B cell (primary cell): ENCODE results near the gene SUZ12. TPM values are rescaled to one million over a fixed set of nuclear protein-coding genes. Genes with fewer than 3 reads are reported as not detected.
"Not testable (repeated sequence)": the region's sequence is repeated elsewhere in the genome, so short reads cannot be mapped to it uniquely, and the experiment has no call there.

Source experiments
- ATAC-seq: fragments of 200-7000 bp; cut with Tn5 transposase; one replicate; pipeline ENCODE4 v1.10.0; 2021; ENCODE audit warnings: low read depth, mild to moderate bottlenecking, moderate number of reproducible peaks, moderate library complexity
- CTCF ChIA-PET: fragments of 350-600 bp; sonication (Branson Sonifier 250); formaldehyde crosslinking; loops from one replicate; lab custom pipeline; 2021; ENCODE audit warnings: antibody characterized with exemption, inconsistent platforms; lab: Charles Lee
- POLR2A ChIA-PET: fragments of 350-600 bp; sonication (Branson Sonifier 250); formaldehyde crosslinking; loops from one replicate; lab custom pipeline; 2021; ENCODE audit warnings: antibody characterized with exemption; lab: Charles Lee
- DNase-seq: peaks from one replicate; pipeline ENCODE4 v3.0.0; 2013
- H2AFZ ChIP-seq: 2 replicates; pipeline ENCODE4 v1.6.1; 2012; ENCODE audit warnings: mild to moderate bottlenecking, low read depth, low read length; ENCODE audit not compliant: insufficient read depth, poor library complexity, severe bottlenecking
- H3K27ac ChIP-seq, 2 donors: 1 replicate in 1 of 2; 2 replicates in 1 of 2; pipeline ENCODE4 v1.5.1; 2012 to 2013; ENCODE audit warnings: low read length in 2 of 2, mild to moderate bottlenecking in 2 of 2, moderate library complexity in 1 of 2
- H3K27me3 ChIP-seq, 4 experiments: fragments of 200-600 bp in 1 of 4; sonication (generic) in 1 of 4; replicated peaks in 1 of 4; 1 replicate in 2 of 4; 2 replicates in 2 of 4; pipeline versions ENCODE4 v1.6.1 to v1.7.0; 2013 to 2016; ENCODE audit warnings: low read length in 3 of 4, mild to moderate bottlenecking in 2 of 4, mixed read lengths in 1 of 4, moderate library complexity in 1 of 4; ENCODE audit not compliant: insufficient read depth in 4 of 4, control insufficient read depth in 3 of 4; ENCODE audit errors: control extremely low read depth in 1 of 4
- H3K36me3 ChIP-seq, 2 experiments: replicated peaks in 1 of 2; 1 replicate in 1 of 2; 2 replicates in 1 of 2; pipeline versions ENCODE4 v1.6.1 to v1.7.1; 2013; ENCODE audit warnings: low read length in 1 of 2; ENCODE audit not compliant: insufficient read depth in 2 of 2, control insufficient read depth in 1 of 2; ENCODE audit errors: control extremely low read depth in 1 of 2, extremely low read depth in 1 of 2
- H3K4me1 ChIP-seq, 2 donors: fragments of 200-600 bp in 1 of 2; sonication (generic) in 1 of 2; 1 replicate in 1 of 2; 2 replicates in 1 of 2; pipeline versions ENCODE4 v1.5.1 to v1.6.1; 2013 to 2017; ENCODE audit warnings: low read length in 2 of 2; ENCODE audit not compliant: control insufficient read depth in 2 of 2, insufficient read depth in 2 of 2
- H3K4me2 ChIP-seq: replicated peaks from 2 replicates; pipeline ENCODE3; 2012; ENCODE audit warnings: mild to moderate bottlenecking, low read depth, low read length; ENCODE audit not compliant: poor library complexity, severe bottlenecking
- H3K4me3 ChIP-seq, 5 experiments: fragments of 200-600 bp in 1 of 5; sonication (generic) in 1 of 5; 1 replicate in 3 of 5; 2 replicates in 2 of 5; pipeline versions ENCODE4 v1.5.1 to v1.7.0; 2011 to 2016; ENCODE audit warnings: low read length in 4 of 5, mild to moderate bottlenecking in 4 of 5, low read depth in 2 of 5, control low read depth in 1 of 5, moderate library complexity in 1 of 5; ENCODE audit not compliant: insufficient read depth in 1 of 5; ENCODE audit errors: control extremely low read depth in 1 of 5, extremely low read depth in 1 of 5
- H3K79me2 ChIP-seq: fragments of 200-600 bp; sonication (generic); one replicate; pipeline ENCODE4 v1.6.0; 2016; ENCODE audit warnings: low read length; ENCODE audit not compliant: control insufficient read depth, insufficient read depth
- H3K9ac ChIP-seq: fragments of 200-600 bp; sonication (generic); 2 replicates; pipeline ENCODE4 v1.6.1; 2017; ENCODE audit warnings: mild to moderate bottlenecking, low read length, moderate library complexity
- H3K9me3 ChIP-seq, 3 donors: one replicate each; pipeline versions ENCODE4 v1.6.1 to v1.7.1; 2013; ENCODE audit warnings: low read length in 2 of 3; ENCODE audit not compliant: control insufficient read depth in 2 of 3, insufficient read depth in 1 of 3; ENCODE audit errors: control extremely low read depth in 1 of 3
- H4K20me1 ChIP-seq: 2 replicates; pipeline ENCODE4 v1.6.0; 2012; ENCODE audit warnings: mild to moderate bottlenecking, low read length; ENCODE audit not compliant: insufficient read depth, control insufficient read depth, poor library complexity, severe bottlenecking
- H3K27ac Mint-ChIP-seq: one replicate; pipeline ENCODE4 v1.8.0; 2021; ENCODE audit warnings: mixed read lengths
- H3K27me3 Mint-ChIP-seq: one replicate; pipeline ENCODE4 v1.8.0; 2021; ENCODE audit warnings: mixed read lengths
- H3K4me1 Mint-ChIP-seq: one replicate; pipeline ENCODE4 v1.8.0; 2021; ENCODE audit warnings: mixed read lengths
- H3K4me3 Mint-ChIP-seq: one replicate; pipeline ENCODE4 v1.8.0; 2021; ENCODE audit warnings: mixed read lengths
- H3K9me3 Mint-ChIP-seq: one replicate; pipeline ENCODE4 v1.8.0; 2022; ENCODE audit warnings: mixed read lengths; ENCODE audit not compliant: insufficient read depth
- EZH2 ChIP-seq: IDR thresholded peaks from 2 replicates; pipeline ENCODE4 v1.6.1; 2012; ENCODE audit warnings: borderline replicate concordance, low read depth, mild to moderate bottlenecking, moderate library complexity, low read length; ENCODE audit not compliant: insufficient read depth, poor library complexity, severe bottlenecking
- WGBS: methylation state at CpG from one replicate; pipeline ENCODE4 v1.1.5; 2013; ENCODE audit warnings: missing lambda C conversion rate; ENCODE audit not compliant: insufficient coverage; 5-methylcytosine and 5-hydroxymethylcytosine counted together
- intact Hi-C: fragments of 100-400 bp; cut with micrococcal nuclease; formaldehyde crosslinking; loops from one replicate; pipeline ENCODE4 v1.10.0; 2022
- polyA plus RNA-seq: library from polyadenylated mRNA; depleted of rRNA; stranded (reverse); fragments of >200 nt; gene quantifications from 2 replicates; pipeline ENCODE4 v1.2.3, GENCODE V29; 2012
- total RNA-seq, 2 donors: library from RNA; stranded (reverse); fragments of 120-200 nt in 1 of 2; gene quantifications; 1 replicate in 1 of 2; 2 replicates in 1 of 2; pipeline versions ENCODE4 v1.2.3 to v1.2.4, GENCODE V29; 2013 to 2022
- TF ChIP-seq, protein P1 (sequence below): fragments of 200-600 bp; IDR thresholded peaks from one replicate; pipeline ENCODE4 v1.8.0; 2022; ENCODE audit warnings: antibody characterized with exemption, mild to moderate bottlenecking

Gene SUZ12
- total and polyA plus RNA-seq, 2 donors (not counting 1 experiment from before 2014, with no cell fraction given), result 13.2 to 34.6 TPM

DNA sequence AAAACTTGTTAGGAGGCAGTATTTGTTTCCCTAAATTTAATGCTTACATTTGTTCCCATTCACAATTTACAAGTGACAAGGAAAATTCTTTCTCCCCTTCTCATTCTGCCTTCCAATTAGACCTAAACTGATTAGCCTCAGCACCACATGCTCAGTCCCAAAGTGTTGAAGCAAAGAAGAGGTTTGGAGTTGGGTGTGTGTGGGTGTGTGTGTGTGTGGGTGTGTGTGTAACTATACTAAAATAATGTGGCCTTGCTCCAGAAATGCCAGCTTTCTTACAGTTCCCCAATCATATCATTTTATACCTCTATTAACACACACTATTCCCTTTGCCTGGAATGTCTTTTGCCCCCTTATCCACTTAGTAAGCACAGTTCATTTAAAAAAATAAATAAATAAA, 28.4 kb upstream of the SUZ12 start:
- ATAC-seq (no peak), DNase-seq (no peak)

DNA sequence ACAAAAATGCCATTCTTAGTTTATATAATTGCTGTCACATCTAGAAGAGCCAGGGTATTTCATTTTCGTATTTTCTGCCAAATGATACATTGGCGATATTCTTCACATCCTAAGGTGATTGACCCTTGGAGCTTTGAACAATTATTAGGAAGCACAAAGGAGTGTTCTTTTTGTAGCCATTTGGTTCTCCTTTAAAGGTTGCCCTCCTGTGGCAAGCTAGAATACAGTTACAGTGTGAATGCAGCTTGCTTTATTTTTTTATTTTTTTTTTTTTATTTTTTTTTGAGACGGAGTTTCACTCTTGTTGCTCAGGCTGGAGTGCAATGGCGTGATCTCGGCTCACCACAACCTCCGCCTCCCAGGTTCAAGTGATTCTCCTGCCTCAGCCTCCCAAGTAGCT, 24.1 kb upstream of the SUZ12 start:
- H2AFZ ChIP-seq, H3K9me3 ChIP-seq, H3K27ac Mint-ChIP-seq, H3K27ac ChIP-seq, H3K4me3 Mint-ChIP-seq, H3K79me2 ChIP-seq, intact Hi-C loops, H3K4me3 ChIP-seq, H3K4me1 Mint-ChIP-seq, POLR2A ChIA-PET, H3K9ac ChIP-seq, ATAC-seq, H3K4me2 ChIP-seq, H4K20me1 ChIP-seq, H3K36me3 ChIP-seq, H3K9me3 Mint-ChIP-seq, CTCF ChIA-PET, DNase-seq: not testable (repeated sequence)
- H3K4me1 ChIP-seq, result peaks cover 7 to 10% of the 10 kb centered on the region in 2 donors
- TF ChIP-seq, protein P1, sequence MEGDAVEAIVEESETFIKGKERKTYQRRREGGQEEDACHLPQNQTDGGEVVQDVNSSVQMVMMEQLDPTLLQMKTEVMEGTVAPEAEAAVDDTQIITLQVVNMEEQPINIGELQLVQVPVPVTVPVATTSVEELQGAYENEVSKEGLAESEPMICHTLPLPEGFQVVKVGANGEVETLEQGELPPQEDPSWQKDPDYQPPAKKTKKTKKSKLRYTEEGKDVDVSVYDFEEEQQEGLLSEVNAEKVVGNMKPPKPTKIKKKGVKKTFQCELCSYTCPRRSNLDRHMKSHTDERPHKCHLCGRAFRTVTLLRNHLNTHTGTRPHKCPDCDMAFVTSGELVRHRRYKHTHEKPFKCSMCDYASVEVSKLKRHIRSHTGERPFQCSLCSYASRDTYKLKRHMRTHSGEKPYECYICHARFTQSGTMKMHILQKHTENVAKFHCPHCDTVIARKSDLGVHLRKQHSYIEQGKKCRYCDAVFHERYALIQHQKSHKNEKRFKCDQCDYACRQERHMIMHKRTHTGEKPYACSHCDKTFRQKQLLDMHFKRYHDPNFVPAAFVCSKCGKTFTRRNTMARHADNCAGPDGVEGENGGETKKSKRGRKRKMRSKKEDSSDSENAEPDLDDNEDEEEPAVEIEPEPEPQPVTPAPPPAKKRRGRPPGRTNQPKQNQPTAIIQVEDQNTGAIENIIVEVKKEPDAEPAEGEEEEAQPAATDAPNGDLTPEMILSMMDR, result peak; percentile 13
- H3K27me3 ChIP-seq, result peaks cover 0 to 23% (median 19%) of the 10 kb centered on the region in 4 experiments
- WGBS, result no CpG with 5 or more reads among the region's 6 CpGs
- peaks cover 26% of the 10 kb centered on the region for H3K27me3 Mint-ChIP-seq

More for the DNA sequence above, 28.4 kb upstream of the SUZ12 start:
- Histone ChIP-seq H3K4me2 (no peak overlapping the region), H3K4me1 (peaks cover 0 to 2% of the 10 kb centered on the region in 2 donors), H3K27ac (no peak overlapping the region), H3K79me2 (no peaks in the 10 kb centered on the region), H3K9me3 (no peaks in the 10 kb centered on the region), H3K27me3 (peaks cover 0 to 15% (median 7%) of the 10 kb centered on the region in 4 experiments), H3K36me3 (no peaks in the 10 kb centered on the region), H4K20me1 (no peaks in the 10 kb centered on the region), H3K4me3 (no peak overlapping the region), H2AFZ (no peak overlapping the region), H3K9ac (no peak overlapping the region)
- Mint-ChIP-seq H3K27ac (no peak overlapping the region), H3K4me3 (no peak overlapping the region), H3K27me3 (peaks cover 20% of the 10 kb centered on the region), H3K9me3 (no peaks in the 10 kb centered on the region), H3K4me1 (no peaks in the 10 kb centered on the region)
- intact Hi-C loops, result no loop called here
- TF ChIP-seq, protein P1, result no peak
- no peak for TF ChIP-seq EZH2
- POLR2A ChIA-PET, result no interaction called here
- CTCF ChIA-PET, result no interaction called here
